Left ventricle myocardium inferior (tissue), 1 donor: ENCODE measurements around the gene MUC13. TPM values are rescaled to one million over a fixed set of nuclear protein-coding genes. Genes with fewer than 3 reads are reported as not detected.
"Not testable (repeated sequence)": the region's sequence is repeated elsewhere in the genome, so short reads cannot be mapped to it uniquely, and the experiment has no call there.

Experiments used
- DNase-seq: peaks from one replicate; pipeline ENCODE4 v3.0.0-alpha.2; 2020
- H3K27ac ChIP-seq: fragments of 200-600 bp; replicated peaks from 2 replicates; pipeline ENCODE4 v1.8.0; 2021
- H3K27me3 ChIP-seq: fragments of 200-600 bp; 2 replicates; pipeline ENCODE4 v1.8.0; 2021; ENCODE audit warnings: low read depth
- H3K36me3 ChIP-seq: fragments of 200-600 bp; 2 replicates; pipeline ENCODE4 v1.8.0; 2021
- H3K4me1 ChIP-seq: fragments of 200-600 bp; 2 replicates; pipeline ENCODE4 v1.8.0; 2021
- H3K4me3 ChIP-seq: fragments of 200-600 bp; 2 replicates; pipeline ENCODE4 v1.8.0; 2021; ENCODE audit warnings: mild to moderate bottlenecking, moderate library complexity
- H3K9me3 ChIP-seq: fragments of 200-600 bp; replicated peaks from 2 replicates; pipeline ENCODE4 v1.8.0; 2021
- CTCF ChIP-seq: fragments of 200-600 bp; IDR thresholded peaks from 2 replicates; pipeline ENCODE4 v1.8.0; 2021; ENCODE audit warnings: antibody characterized with exemption, mild to moderate bottlenecking, borderline replicate concordance
- intact Hi-C: fragments of 100-400 bp; cut with micrococcal nuclease; formaldehyde crosslinking; loops from one replicate; pipeline ENCODE4 v1.11.0; 2022
- total RNA-seq: library from RNA; stranded (reverse); fragmentation: NEBNext Ultra II Directional; extraction: Animal tissue kit (Norgen Biotek cat#: 25700); gene quantifications from one replicate; pipeline ENCODE4 v1.2.1, GENCODE V29; 2021
- donor health status: DM: no; HTN: yes; CAD: no; lungs with severe emphysema.

The MUC13 gene
- total RNA-seq, 1 donor from 2014 or later = 0.08 TPM

GRCh38 chr3:124962403-124962940 lies 27.9 kb upstream of the MUC13 start:
- Histone ChIP-seq H3K36me3 (no peaks in the 10 kb centered on the region), H3K27me3 (no peaks in the 10 kb centered on the region), H3K27ac (no peak overlapping the region), H3K4me1 (peaks cover 37% of the 10 kb centered on the region), H3K4me3 (no peak overlapping the region), H3K9me3 (no peaks in the 10 kb centered on the region)
- no peak for TF ChIP-seq CTCF
- DNase-seq = no peak
- intact Hi-C loops = no loop called here

GRCh38 chr3:124960698-124961097 lies 26.1 kb upstream of the MUC13 start:
- intact Hi-C loops = no loop called here
- Histone ChIP-seq H3K9me3 (no peaks in the 10 kb centered on the region), H3K27me3 (no peaks in the 10 kb centered on the region), H3K4me3 (no peak overlapping the region), H3K27ac (no peak overlapping the region), H3K36me3 (no peaks in the 10 kb centered on the region), H3K4me1 (peaks cover 29% of the 10 kb centered on the region)
- TF ChIP-seq CTCF = no peak
- no peak for DNase-seq

GRCh38 chr3:124960105-124960504 lies 25.6 kb upstream of the MUC13 start:
- no peak overlapping the region for H3K4me3 ChIP-seq
- no peak for TF ChIP-seq CTCF
- no peak for DNase-seq
- no peaks in the 10 kb centered on the region for H3K27me3 ChIP-seq
- no peaks in the 10 kb centered on the region for H3K9me3 ChIP-seq
- no peak overlapping the region for H3K27ac ChIP-seq
- peaks cover 23% of the 10 kb centered on the region for H3K4me1 ChIP-seq
- no peaks in the 10 kb centered on the region for H3K36me3 ChIP-seq
- intact Hi-C loops = no loop called here

GRCh38 chr3:124957951-124958350 lies 23.4 kb upstream of the MUC13 start:
- intact Hi-C loops, H3K36me3 ChIP-seq, H3K9me3 ChIP-seq, H3K4me1 ChIP-seq, H3K27me3 ChIP-seq, H3K27ac ChIP-seq, H3K4me3 ChIP-seq, DNase-seq: not testable (repeated sequence)

- Histone ChIP-seq H3K27ac (no peak overlapping the region), H3K4me3 (no peak overlapping the region), H3K27me3 (no peaks in the 10 kb centered on the region), H3K9me3 (no peaks in the 10 kb centered on the region), H3K36me3 (no peaks in the 10 kb centered on the region), H3K4me1 (no peaks in the 10 kb centered on the region)
- TF ChIP-seq CTCF = no peak
- no peak for DNase-seq
- intact Hi-C loops = no loop called here
These were observed 17.8 kb upstream of the MUC13 start for GRCh38 chr3:124952282-124952855.

- no peak for TF ChIP-seq CTCF
- DNase-seq = no peak
- H3K27ac ChIP-seq = no peak overlapping the region
- no peaks in the 10 kb centered on the region for H3K36me3 ChIP-seq
- H3K27me3 ChIP-seq = no peaks in the 10 kb centered on the region
- H3K4me3 ChIP-seq = no peak overlapping the region
- intact Hi-C loops = no loop called here
- H3K4me1 ChIP-seq = no peaks in the 10 kb centered on the region
- no peaks in the 10 kb centered on the region for H3K9me3 ChIP-seq
These were observed 17.1 kb upstream of the MUC13 start for GRCh38 chr3:124951511-124952281.
